Hematopoietic multipotent progenitor cell (in vitro differentiated cells): Measurements from ENCODE around the gene WDR45B. TPM values are rescaled to one million over a fixed set of nuclear protein-coding genes. Genes with fewer than 3 reads are reported as not detected.

Experiments
- small RNA-seq: library from RNA; depleted of rRNA; stranded (forward); fragments of <200 nt; gene quantifications from one replicate; pipeline ENCODE3, GENCODE V24; 2012
- total RNA-seq: library from RNA; depleted of rRNA; stranded (reverse); fragments of >200 nt; gene quantifications from one replicate; pipeline ENCODE4 v1.2.3, GENCODE V29; 2012

WDR45B gene
- total RNA-seq, 1 donor = 44.7 TPM

Small RNAs within 50 kb of the gene (small RNA-seq; reads per million reads assigned to genes)
- not detected for gene MIR4525

Other genes with a start within 250 kb of the WDR45B start
- 51.4 TPM for gene HEXD, start 230.1 kb downstream of the WDR45B start, total RNA-seq
- gene OGFOD3, start 229.9 kb downstream of the WDR45B start, total RNA-seq = 41.7 TPM
- gene CYBC1, start 197.7 kb downstream of the WDR45B start, total RNA-seq = 200 TPM
- 80.5 TPM for gene NARF, start 189.7 kb downstream of the WDR45B start, total RNA-seq
- 47.9 TPM for gene FOXK2, start 128.7 kb downstream of the WDR45B start, total RNA-seq
- gene RAB40B, start 50.3 kb upstream of the WDR45B start, total RNA-seq = 17.2 TPM
- gene FN3KRP, start 68.3 kb upstream of the WDR45B start, total RNA-seq = 14.5 TPM
- gene FN3K, start 87.2 kb upstream of the WDR45B start, total RNA-seq = 2.7 TPM
- gene TBCD, start 103.6 kb upstream of the WDR45B start, total RNA-seq = 49.3 TPM
- not detected for gene ZNF750, start 191.6 kb upstream of the WDR45B start, total RNA-seq